Caco-2 (cell line): Measurements from ENCODE around the gene SYNPO. TPM values are rescaled to one million over a fixed set of nuclear protein-coding genes. Genes with fewer than 3 reads are reported as not detected.

Experiments
- BruUV-seq: library from RNA; stranded (reverse); fragments of 400-500 nt; replicated peaks from 2 replicates; lab custom pipeline; 2021; lab: Mats Ljungman, UMichigan
- CTCF ChIA-PET: fragments of 300-600 bp; sonication (Branson Sonifier 250); formaldehyde crosslinking; loops from one replicate; lab custom pipeline; 2022; ENCODE audit warnings: antibody characterized with exemption; lab: Charles Lee
- POLR2A ChIA-PET: fragments of 300-600 bp; sonication (Branson Sonifier 250); formaldehyde crosslinking; loops from one replicate; lab custom pipeline; 2022; ENCODE audit warnings: antibody characterized with exemption; lab: Charles Lee
- DNase-seq, 2 experiments: peaks; one replicate each; pipeline versions ENCODE4 v3.0.0 to v3.0.0-alpha.2; 2020 to 2022
- H3K27me3 ChIP-seq: replicated peaks from 2 replicates; pipeline ENCODE4 v1.6.0; 2011; ENCODE audit warnings: low read length; ENCODE audit not compliant: control insufficient read depth, insufficient read depth
- H3K36me3 ChIP-seq: 2 replicates; pipeline ENCODE4 v1.5.1; 2011; ENCODE audit warnings: low read length; ENCODE audit not compliant: control insufficient read depth, insufficient read depth
- H3K4me1 ChIP-seq: fragments of 250-450 bp; sonication (Bioruptor Pico); 2 replicates; pipeline ENCODE4 v1.5.1; 2020; ENCODE audit warnings: mild to moderate bottlenecking
- H3K4me3 ChIP-seq: 2 replicates; pipeline ENCODE4 v1.5.1; 2011; ENCODE audit warnings: low read depth, mild to moderate bottlenecking, control low read depth, low read length
- H3K9me3 ChIP-seq: fragments of 250-450 bp; sonication (Bioruptor Pico); 2 replicates; pipeline ENCODE4 v1.5.1; 2020; ENCODE audit warnings: mild to moderate bottlenecking, moderate library complexity
- H3K27ac Mint-ChIP-seq: one replicate; pipeline ENCODE4 v1.8.0; 2022; ENCODE audit warnings: mixed read lengths; ENCODE audit not compliant: unreplicated experiment
- H3K27me3 Mint-ChIP-seq: one replicate; pipeline ENCODE4 v1.8.0; 2022; ENCODE audit warnings: mixed read lengths; ENCODE audit not compliant: insufficient read depth, unreplicated experiment
- H3K36me3 Mint-ChIP-seq: one replicate; pipeline ENCODE4 v1.8.0; 2022; ENCODE audit warnings: mild to moderate bottlenecking, mixed read lengths; ENCODE audit not compliant: insufficient read depth, unreplicated experiment
- H3K4me1 Mint-ChIP-seq: one replicate; pipeline ENCODE4 v1.8.0; 2022; ENCODE audit warnings: low read depth, mixed read lengths; ENCODE audit not compliant: unreplicated experiment
- H3K4me3 Mint-ChIP-seq: one replicate; pipeline ENCODE4 v1.8.0; 2022; ENCODE audit warnings: mild to moderate bottlenecking, moderate library complexity, mixed read lengths; ENCODE audit not compliant: unreplicated experiment
- H3K9me3 Mint-ChIP-seq: one replicate; pipeline ENCODE4 v1.8.0; 2022; ENCODE audit warnings: mixed read lengths; ENCODE audit not compliant: unreplicated experiment
- CTCF ChIP-seq, 2 experiments: fragments of 200-600 bp in 1 of 2; IDR thresholded peaks; 1 replicate in 1 of 2; 2 replicates in 1 of 2; pipeline versions ENCODE4 v1.5.1 to v1.8.0; 2011 to 2022; ENCODE audit warnings: antibody characterized with exemption in 1 of 2, control low read depth in 1 of 2, inconsistent platforms in 1 of 2, low read depth in 1 of 2, low read length in 1 of 2, mild to moderate bottlenecking in 1 of 2, moderate library complexity in 1 of 2; ENCODE audit not compliant: insufficient read depth in 1 of 2, severe bottlenecking in 1 of 2, unreplicated experiment in 1 of 2
- intact Hi-C: fragments of 100-400 bp; cut with micrococcal nuclease; formaldehyde crosslinking; loops from one replicate; pipeline ENCODE4 v1.10.0; 2022; ENCODE audit not compliant: unreplicated experiment
- total RNA-seq: library from RNA; stranded (reverse); gene quantifications from 2 replicates; pipeline ENCODE4 v1.2.3, GENCODE V29; 2022

The SYNPO gene
- total RNA-seq, 1 experiment from 2014 or later: 25.1 TPM

- TF ChIP-seq CTCF (IDR thresholded peaks at IDR 0.05; ENCODE audit: insufficient read depth in 1 of 2, low read depth in 1 of 2, low read length in 1 of 2, severe bottlenecking in 1 of 2, unreplicated experiment in 1 of 2): peak; percentile 57 to 72
- peaks cover 3% of the 10 kb centered on the region for H3K36me3 ChIP-seq
- peak; percentile 91 to 93 for DNase-seq
- Mint-ChIP-seq H3K27ac (no peak within 1 kb of the TSS), H3K4me3 (no peak within 1 kb of the TSS), H3K4me1 (no peaks in the 10 kb centered on the region), H3K36me3 (peaks cover 29% of the 10 kb centered on the region), H3K9me3 (no peaks in the 10 kb centered on the region), H3K27me3 (no peaks in the 10 kb centered on the region)
- CTCF ChIA-PET: interaction anchor here (0.6 to 2.6 kb wide), 13 partner anchors 13 to 552 kb away, joined by 3 to 18 read pairs (median 4); partner anchors contain the start of genes DCTN4, GM2A, SMIM3 and SYNPO
- intact Hi-C loops: loop anchor here (1.0 to 10.0 kb wide), 5 partner anchors 63 to 246 kb away; partner anchors contain the start of gene IRGM
- H3K27me3 ChIP-seq: no peaks in the 10 kb centered on the region
- no peaks in the 10 kb centered on the region for H3K9me3 ChIP-seq
- no peaks in the 10 kb centered on the region for H3K4me1 ChIP-seq
- H3K4me3 ChIP-seq: peak within 1 kb of the TSS; percentile 98
- BruUV-seq: no TSS peak
- POLR2A ChIA-PET: interaction anchor here (0.6 to 1.7 kb wide), 12 partner anchors 17 to 141 kb away, joined by 3 to 15 read pairs (median 4); partner anchors contain the start of genes DCTN4 and SMIM3
These were observed 60.3 kb downstream of the SYNPO start, which contains the start of gene RBM22 for GRCh38 chr5:150700594-150701377. Gene RBM22, minus strand, starts transcription at chr5:150701062. Its CDS starts 77 bp downstream, at chr5:150700985.

DNA sequence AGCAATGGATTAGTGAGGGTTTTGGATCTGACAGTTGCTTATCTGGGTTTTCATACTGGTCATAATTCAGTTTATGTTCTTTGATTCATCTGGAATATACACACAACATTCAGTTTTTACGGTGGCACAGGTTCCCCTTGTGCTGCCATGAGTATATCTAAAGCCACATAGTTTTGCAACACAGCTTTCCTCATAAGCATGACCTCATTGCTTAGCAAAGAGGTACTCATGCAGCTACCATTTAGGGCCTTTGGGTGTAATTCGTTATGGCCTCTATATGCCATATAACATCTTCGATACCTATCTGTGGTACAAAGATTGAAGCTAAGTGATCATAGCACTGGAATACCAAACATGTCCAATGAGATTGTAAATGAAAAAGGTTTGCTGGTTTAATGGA, 63.3 kb downstream of the SYNPO start:
- Mint-ChIP-seq H3K36me3 (peaks cover 17% of the 10 kb centered on the region), H3K27me3 (no peaks in the 10 kb centered on the region), H3K4me1 (no peaks in the 10 kb centered on the region), H3K9me3 (no peaks in the 10 kb centered on the region), H3K4me3 (no peak overlapping the region), H3K27ac (no peak overlapping the region)
- no peak for DNase-seq
- Histone ChIP-seq H3K4me1 (no peaks in the 10 kb centered on the region), H3K36me3 (peaks cover 3% of the 10 kb centered on the region; the same call in 1 of the 2 replicates), H3K27me3 (no peaks in the 10 kb centered on the region), H3K9me3 (no peaks in the 10 kb centered on the region), H3K4me3 (no peak overlapping the region)
- intact Hi-C loops: loop anchor here (10.0 kb wide), 1 partner anchor 249 kb away; no protein-coding TSS in a partner anchor
- POLR2A ChIA-PET: interaction anchor here (0.6 kb wide), 1 partner anchor 229 kb away, joined by 3 read pairs; no protein-coding TSS in a partner anchor
- CTCF ChIA-PET: no interaction called here
- no TSS peak for BruUV-seq
- TF ChIP-seq CTCF (IDR thresholded peaks at IDR 0.05; ENCODE audit: insufficient read depth in 1 of 2, low read depth in 1 of 2, low read length in 1 of 2, severe bottlenecking in 1 of 2, unreplicated experiment in 1 of 2): no peak

- no peaks in the 10 kb centered on the region for H3K27me3 ChIP-seq
- no peak for DNase-seq
- Mint-ChIP-seq H3K9me3 (no peaks in the 10 kb centered on the region), H3K36me3 (peaks cover 15% of the 10 kb centered on the region), H3K27ac (no peak overlapping the region), H3K4me3 (no peak overlapping the region), H3K4me1 (no peaks in the 10 kb centered on the region), H3K27me3 (no peaks in the 10 kb centered on the region)
- no peaks in the 10 kb centered on the region for H3K9me3 ChIP-seq
- H3K36me3 ChIP-seq: peaks cover 3% of the 10 kb centered on the region; the same call in 1 of the 2 replicates
- ChIA-PET CTCF (interaction anchor here (1.2 kb wide), 1 partner anchor 72 kb away, joined by 3 read pairs; no protein-coding TSS in a partner anchor), POLR2A (interaction anchor here (0.5 kb wide), 1 partner anchor 1983 kb away, joined by 4 read pairs; no protein-coding TSS in a partner anchor)
- intact Hi-C loops: loop anchor here (10.0 kb wide), 1 partner anchor 252 kb away; no protein-coding TSS in a partner anchor
- H3K4me1 ChIP-seq: no peaks in the 10 kb centered on the region
- BruUV-seq: no TSS peak
- TF ChIP-seq CTCF (IDR thresholded peaks at IDR 0.05; ENCODE audit: insufficient read depth in 1 of 2, low read depth in 1 of 2, low read length in 1 of 2, severe bottlenecking in 1 of 2, unreplicated experiment in 1 of 2): no peak
- H3K4me3 ChIP-seq: no peak overlapping the region
These were observed 66.4 kb downstream of the SYNPO start for GRCh38 chr5:150706776-150707390.
